Muscle layer of duodenum (tissue), 2 donors: ENCODE data around the gene CDH10.

ENCODE experiments used
- H3K27ac ChIP-seq: one replicate; pipeline ENCODE4 v1.7.0; 2013; ENCODE audit warnings: mild to moderate bottlenecking, low read length
- H3K27me3 ChIP-seq: one replicate; pipeline ENCODE4 v1.7.0; 2013; ENCODE audit warnings: low read depth, mild to moderate bottlenecking, control low read depth, low read length
- H3K36me3 ChIP-seq, 2 donors: one replicate each; pipeline ENCODE4 v1.7.0; 2013; ENCODE audit warnings: low read length in 2 of 2, control low read depth in 1 of 2, mild to moderate bottlenecking in 1 of 2; ENCODE audit not compliant: insufficient read depth in 2 of 2, control insufficient read depth in 1 of 2
- H3K4me1 ChIP-seq, 2 donors: one replicate each; pipeline ENCODE4 v1.7.0; 2013; ENCODE audit warnings: low read length in 2 of 2, mild to moderate bottlenecking in 2 of 2, control low read depth in 1 of 2, moderate library complexity in 1 of 2; ENCODE audit not compliant: insufficient read depth in 2 of 2, control insufficient read depth in 1 of 2
- H3K4me3 ChIP-seq, 2 donors: one replicate each; pipeline ENCODE4 v1.7.0; 2013; ENCODE audit warnings: low read length in 2 of 2, low read depth in 1 of 2, mild to moderate bottlenecking in 1 of 2
- H3K9me3 ChIP-seq, 2 donors: one replicate each; pipeline ENCODE4 v1.7.0; 2013; ENCODE audit warnings: low read length in 2 of 2, control low read depth in 1 of 2, mild to moderate bottlenecking in 1 of 2; ENCODE audit not compliant: control insufficient read depth in 1 of 2
- donor health status: healthy.

Gene CDH10

GRCh38 chr5:24602188-24602587 lies 42.6 kb downstream of the CDH10 start:
- H3K4me3 ChIP-seq, result no peak overlapping the region
- H3K27ac ChIP-seq, result no peak overlapping the region
- no peaks in the 10 kb centered on the region for H3K4me1 ChIP-seq
- no peaks in the 10 kb centered on the region for H3K27me3 ChIP-seq
- H3K9me3 ChIP-seq, result peaks cover 0 to 3% of the 10 kb centered on the region in 2 donors
- no peaks in the 10 kb centered on the region for H3K36me3 ChIP-seq

GRCh38 chr5:24598956-24599355 lies 45.8 kb downstream of the CDH10 start:
- Histone ChIP-seq H3K4me1 (no peaks in the 10 kb centered on the region), H3K27me3 (no peaks in the 10 kb centered on the region), H3K27ac (no peak overlapping the region), H3K36me3 (no peaks in the 10 kb centered on the region), H3K9me3 (peaks cover 0 to 3% of the 10 kb centered on the region in 2 donors), H3K4me3 (no peak overlapping the region)

- peaks cover 0 to 3% of the 10 kb centered on the region in 2 donors for H3K9me3 ChIP-seq
- no peaks in the 10 kb centered on the region for H3K27me3 ChIP-seq
- H3K27ac ChIP-seq, result no peak overlapping the region
- H3K36me3 ChIP-seq, result no peaks in the 10 kb centered on the region
- no peaks in the 10 kb centered on the region for H3K4me1 ChIP-seq
- no peak overlapping the region for H3K4me3 ChIP-seq
These were observed 49.4 kb downstream of the CDH10 start for GRCh38 chr5:24595329-24595728.

GRCh38 chr5:24591426-24591825 lies 53.4 kb downstream of the CDH10 start:
- Histone ChIP-seq H3K4me1 (no peaks in the 10 kb centered on the region), H3K9me3 (no peaks in the 10 kb centered on the region), H3K27ac (no peak overlapping the region), H3K4me3 (no peak overlapping the region), H3K36me3 (no peaks in the 10 kb centered on the region), H3K27me3 (no peaks in the 10 kb centered on the region)

- H3K27ac ChIP-seq, result no peak overlapping the region
- no peaks in the 10 kb centered on the region for H3K27me3 ChIP-seq
- H3K4me3 ChIP-seq, result no peak overlapping the region
- no peaks in the 10 kb centered on the region for H3K36me3 ChIP-seq
- no peaks in the 10 kb centered on the region for H3K9me3 ChIP-seq
- no peaks in the 10 kb centered on the region for H3K4me1 ChIP-seq
These were observed 55.2 kb downstream of the CDH10 start for GRCh38 chr5:24589566-24589965.

- H3K27ac ChIP-seq, result no peak overlapping the region
- H3K36me3 ChIP-seq, result no peaks in the 10 kb centered on the region
These were observed 59.0 kb downstream of the CDH10 start for GRCh38 chr5:24585751-24586150.

GRCh38 chr5:24571302-24571701 lies 73.5 kb downstream of the CDH10 start:
- Histone ChIP-seq H3K27ac (no peak overlapping the region), H3K36me3 (no peaks in the 10 kb centered on the region), H3K27me3 (no peaks in the 10 kb centered on the region), H3K4me3 (no peak overlapping the region), H3K9me3 (no peaks in the 10 kb centered on the region), H3K4me1 (no peaks in the 10 kb centered on the region)

More at GRCh38 chr5:24585751-24586150, 59.0 kb downstream of the CDH10 start:
- H3K4me3 ChIP-seq, result no peak overlapping the region
- H3K9me3 ChIP-seq, result no peaks in the 10 kb centered on the region
- H3K4me1 ChIP-seq, result no peaks in the 10 kb centered on the region
- no peaks in the 10 kb centered on the region for H3K27me3 ChIP-seq

- H3K4me1 ChIP-seq, result no peaks in the 10 kb centered on the region
These were observed 77.8 kb downstream of the CDH10 start for GRCh38 chr5:24566933-24567332.

GRCh38 chr5:24555229-24555628 lies 89.5 kb downstream of the CDH10 start:
- no peaks in the 10 kb centered on the region for H3K9me3 ChIP-seq
- no peaks in the 10 kb centered on the region for H3K27me3 ChIP-seq
- H3K4me1 ChIP-seq, result no peaks in the 10 kb centered on the region
- H3K4me3 ChIP-seq, result no peak overlapping the region
- H3K36me3 ChIP-seq, result no peaks in the 10 kb centered on the region
- H3K27ac ChIP-seq, result no peak overlapping the region

More at GRCh38 chr5:24566933-24567332, 77.8 kb downstream of the CDH10 start:
- no peaks in the 10 kb centered on the region for H3K36me3 ChIP-seq
- H3K27me3 ChIP-seq, result no peaks in the 10 kb centered on the region
- no peaks in the 10 kb centered on the region for H3K9me3 ChIP-seq
- no peak overlapping the region for H3K27ac ChIP-seq
- no peak overlapping the region for H3K4me3 ChIP-seq

- Histone ChIP-seq H3K36me3 (no peaks in the 10 kb centered on the region), H3K27me3 (no peaks in the 10 kb centered on the region), H3K4me3 (no peak overlapping the region)
These were observed 97.6 kb downstream of the CDH10 start for GRCh38 chr5:24547132-24547531.

GRCh38 chr5:24539613-24540012 lies 105.2 kb downstream of the CDH10 start:
- H3K27me3 ChIP-seq, result no peaks in the 10 kb centered on the region
- no peak overlapping the region for H3K27ac ChIP-seq
- no peak overlapping the region for H3K4me3 ChIP-seq
- no peaks in the 10 kb centered on the region for H3K36me3 ChIP-seq
- H3K9me3 ChIP-seq, result no peaks in the 10 kb centered on the region
- H3K4me1 ChIP-seq, result no peaks in the 10 kb centered on the region

More at GRCh38 chr5:24547132-24547531, 97.6 kb downstream of the CDH10 start:
- H3K27ac ChIP-seq, result no peak overlapping the region
- H3K9me3 ChIP-seq, result no peaks in the 10 kb centered on the region
- no peaks in the 10 kb centered on the region for H3K4me1 ChIP-seq

GRCh38 chr5:24538346-24538745 lies 106.4 kb downstream of the CDH10 start:
- H3K9me3 ChIP-seq, result no peaks in the 10 kb centered on the region
- no peaks in the 10 kb centered on the region for H3K27me3 ChIP-seq
- H3K4me3 ChIP-seq, result no peak overlapping the region
- H3K36me3 ChIP-seq, result no peaks in the 10 kb centered on the region
- no peaks in the 10 kb centered on the region for H3K4me1 ChIP-seq
- H3K27ac ChIP-seq, result no peak overlapping the region
